GM18858 (cell line): ENCODE measurements around the gene SORCS1.
A peak's percentile ranks its signal among the peaks of the same experiment; 100 is the strongest.

Source experiments
- ATAC-seq: cut with Tn5 transposase; IDR thresholded peaks from one replicate; pipeline ENCODE4 v1.9.1; 2021; ENCODE audit not compliant: unreplicated experiment

Gene SORCS1

GRCh38 chr10:106619346-106619745 is 545.2 kb downstream of the SORCS1 start:
- ATAC-seq = no peak

DNA sequence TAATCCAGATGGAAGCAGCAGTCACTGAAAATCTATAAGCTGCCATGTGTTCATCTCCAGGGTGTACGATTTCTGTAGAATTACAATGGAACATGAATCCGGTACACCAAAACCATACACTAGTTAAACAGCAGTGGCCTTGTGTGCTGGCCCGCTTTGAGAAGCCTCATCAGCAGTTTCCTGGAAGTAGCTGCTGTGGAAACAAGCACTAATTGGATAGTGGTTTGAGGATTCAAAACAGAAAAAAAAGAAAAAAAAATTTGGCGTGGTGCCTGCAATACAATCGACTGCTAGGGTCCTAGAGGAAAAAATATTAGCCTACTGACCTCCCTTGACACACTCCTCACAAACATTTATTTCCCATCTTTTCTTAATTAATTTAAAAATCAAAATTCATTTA is 545.9 kb downstream of the SORCS1 start:
- ATAC-seq = no peak

DNA sequence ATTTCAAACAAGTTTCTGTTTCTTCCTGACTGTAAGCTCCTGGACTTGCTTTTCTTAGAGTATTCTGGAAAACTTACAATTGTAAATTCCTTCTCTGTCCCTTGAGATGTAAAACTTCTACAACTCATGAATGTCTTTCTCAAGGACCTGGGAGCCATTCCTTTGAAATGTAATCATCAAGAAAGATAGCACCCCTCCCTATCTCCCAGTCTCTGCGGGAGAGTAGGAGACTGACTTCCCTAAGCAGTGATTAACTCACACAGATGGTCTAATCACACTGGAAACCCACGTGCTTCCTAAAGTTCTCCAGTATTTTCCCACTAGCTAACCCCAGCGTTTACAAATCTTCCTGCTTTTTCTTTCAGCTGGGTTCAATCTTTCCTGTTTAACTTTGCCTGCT is 549.4 kb downstream of the SORCS1 start:
- no peak for ATAC-seq

DNA sequence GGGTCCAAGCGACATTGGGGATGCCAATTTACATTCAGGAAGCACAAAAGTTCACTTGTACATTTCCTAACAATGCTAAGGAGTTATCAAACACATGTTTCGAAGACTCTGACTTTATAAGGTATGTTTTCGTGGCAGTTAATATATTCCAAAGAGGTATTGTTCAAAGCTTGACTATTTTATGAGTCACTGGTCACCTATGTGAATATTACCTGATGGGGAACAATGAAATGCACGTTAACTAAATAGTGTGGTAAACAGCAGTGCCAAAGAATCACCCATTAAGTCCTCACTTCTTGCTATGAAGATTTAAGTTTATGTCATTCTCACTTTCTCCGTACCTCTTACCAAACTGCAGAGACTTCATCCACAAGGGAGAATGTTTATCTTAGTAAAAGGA is 550.2 kb downstream of the SORCS1 start:
- ATAC-seq = no peak

DNA sequence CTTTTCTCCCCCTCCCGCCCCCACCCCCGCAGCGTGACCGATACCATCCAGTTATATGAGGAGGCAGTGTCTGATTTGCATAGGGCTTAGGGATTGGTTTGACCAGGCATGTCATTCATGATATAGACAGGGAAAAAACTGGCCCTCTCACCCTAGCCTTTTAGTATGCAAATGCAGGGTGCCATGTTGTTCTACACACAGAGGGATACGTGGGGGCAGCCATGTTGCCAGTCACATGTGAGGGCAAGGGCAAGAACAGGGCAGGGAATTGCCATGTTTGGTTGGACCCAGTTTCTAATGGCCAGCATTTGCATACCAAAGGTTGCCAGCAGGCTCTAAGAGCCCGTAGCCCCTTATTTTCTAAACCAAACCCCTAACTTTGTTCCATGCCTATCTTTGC is 552.1 kb downstream of the SORCS1 start:
- ATAC-seq = no peak

DNA sequence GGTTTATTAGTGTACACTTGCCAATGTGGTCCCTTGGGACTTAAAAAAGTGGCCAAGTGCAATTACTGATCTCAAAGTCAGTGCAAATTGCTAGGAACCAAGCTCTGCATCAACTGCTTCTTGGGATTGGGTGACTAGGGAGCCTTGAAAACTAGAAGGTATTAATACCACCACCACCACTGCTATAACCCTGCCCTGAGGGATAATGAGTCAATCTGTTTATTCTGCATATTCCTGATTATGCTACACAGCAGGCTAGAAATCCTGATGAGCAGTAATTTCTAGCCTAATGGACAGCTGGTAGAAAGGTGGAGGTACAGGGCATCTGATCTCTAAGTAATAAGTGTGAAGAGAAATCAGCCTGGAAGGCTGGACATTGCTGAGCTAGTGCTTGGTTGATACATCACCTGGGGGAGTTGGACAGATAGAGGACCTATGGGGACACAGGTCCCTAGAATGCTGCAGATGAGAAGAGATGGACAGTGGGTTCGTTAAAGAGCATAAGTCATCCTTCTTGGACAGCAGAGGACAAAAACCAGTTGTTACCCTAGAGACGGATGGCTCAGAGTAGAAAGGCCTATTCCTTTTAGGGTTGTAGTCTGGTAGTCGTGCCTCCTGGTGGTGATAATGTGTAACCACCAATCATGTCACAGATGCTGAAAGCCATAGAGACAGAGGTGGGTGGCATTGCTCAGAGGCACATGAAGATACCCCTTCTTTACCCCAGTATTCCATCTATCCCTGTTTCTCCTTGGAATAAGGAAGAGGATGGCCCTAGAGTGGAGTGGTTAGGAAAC is 554.8 kb downstream of the SORCS1 start:
- ATAC-seq = no peak

- no peak for ATAC-seq
Observed at GRCh38 chr10:106608066-106608465, 556.4 kb downstream of the SORCS1 start.

DNA sequence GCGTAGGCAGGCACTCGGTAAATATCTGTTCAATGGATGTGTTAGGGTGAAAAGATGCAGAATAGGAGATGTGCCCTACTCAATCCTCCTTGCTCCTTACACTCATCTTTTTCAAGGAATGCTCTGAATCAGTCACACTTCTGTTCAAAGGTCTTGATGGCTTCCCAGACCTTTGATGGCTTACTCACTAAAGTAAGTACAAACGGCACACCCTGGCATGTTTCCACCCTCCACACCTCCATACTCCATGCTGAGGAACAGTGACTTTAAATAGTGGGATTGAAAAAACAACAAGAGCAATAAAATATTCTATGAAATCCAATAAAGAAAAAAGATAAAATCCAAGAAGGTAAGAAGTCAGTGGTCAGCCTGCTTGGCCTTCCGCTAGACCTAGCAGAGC is 569.2 kb downstream of the SORCS1 start:
- ATAC-seq = no peak

DNA sequence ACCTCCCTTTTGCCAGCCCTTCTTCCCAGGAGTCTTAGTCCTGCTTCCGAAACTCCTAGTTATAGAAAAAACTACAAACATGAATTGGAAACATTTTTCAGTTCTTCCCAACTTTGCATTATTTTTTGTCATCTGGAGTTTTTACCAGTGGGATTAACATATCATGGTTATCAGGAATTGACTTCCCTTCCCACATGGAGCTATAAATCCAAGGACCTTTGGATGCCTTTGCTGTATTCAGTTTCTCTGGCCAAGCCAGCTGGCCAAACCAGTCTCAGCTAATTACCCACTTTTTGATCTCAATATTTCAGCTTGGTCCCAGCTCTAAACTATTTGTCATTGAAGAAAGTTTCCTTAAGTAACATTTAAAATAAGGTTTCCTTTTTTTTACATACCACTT is 570.6 kb downstream of the SORCS1 start:
- ATAC-seq = no peak

DNA sequence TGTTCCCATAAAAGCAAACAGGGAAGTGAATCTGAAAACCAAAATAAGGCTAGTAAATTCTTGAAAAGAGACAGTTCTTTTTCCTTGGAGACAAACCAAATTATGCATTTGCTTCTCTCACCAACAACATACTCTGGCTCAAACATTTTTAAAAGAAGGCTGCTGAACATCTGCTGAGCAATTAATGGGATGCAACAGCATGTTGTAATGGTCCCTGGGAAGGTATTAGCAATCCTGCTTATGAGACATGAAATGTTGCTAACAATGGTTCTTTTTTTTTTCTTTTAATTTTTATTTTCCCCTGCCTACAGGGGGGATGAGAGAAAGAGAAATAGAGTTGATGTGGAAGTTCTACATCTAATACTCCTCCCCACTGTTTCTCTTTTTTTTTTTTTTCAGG is 572.1 kb downstream of the SORCS1 start:
- no peak for ATAC-seq

DNA sequence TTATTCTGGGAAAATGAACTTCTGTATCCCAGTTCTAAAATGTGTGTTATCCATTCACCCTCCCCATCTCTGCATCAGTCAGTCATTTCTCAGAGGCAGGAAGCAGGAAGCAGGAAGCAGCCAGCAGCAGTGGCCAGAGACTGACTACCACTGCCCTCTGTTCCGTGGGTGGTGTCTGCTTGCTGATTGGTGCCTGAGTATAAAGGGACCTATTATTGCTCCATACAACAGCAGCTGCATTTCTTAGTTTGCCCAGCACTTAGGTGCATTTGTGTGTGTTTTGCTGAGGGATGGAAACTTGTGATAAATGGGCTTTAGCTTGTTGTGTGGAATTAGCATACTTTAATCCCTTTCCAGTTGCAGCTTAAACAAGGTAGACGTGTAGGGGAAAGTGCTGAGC is 582.2 kb downstream of the SORCS1 start:
- no peak for ATAC-seq

- ATAC-seq = no peak
Observed at GRCh38 chr10:106577756-106578155, 586.8 kb downstream of the SORCS1 start.

DNA sequence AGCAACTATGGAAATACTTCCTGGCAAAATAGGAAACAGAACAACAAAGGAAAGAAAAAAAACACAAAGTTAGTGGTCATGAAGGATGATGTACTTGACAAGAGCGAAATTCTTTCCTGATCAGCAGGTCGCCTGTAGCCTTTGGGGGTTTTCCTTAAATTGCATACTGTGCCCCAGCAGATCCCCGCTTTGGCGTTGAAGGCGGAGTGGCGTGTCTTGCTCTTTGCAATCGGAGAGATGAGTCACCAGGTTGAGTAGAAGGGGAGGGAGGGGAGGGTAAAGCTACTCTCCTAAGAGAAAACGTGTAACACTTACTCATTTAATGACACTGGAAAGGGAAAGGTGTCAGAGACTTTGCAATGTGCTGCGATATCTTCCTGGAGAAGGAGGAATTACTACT is 587.2 kb downstream of the SORCS1 start:
- no peak for ATAC-seq

DNA sequence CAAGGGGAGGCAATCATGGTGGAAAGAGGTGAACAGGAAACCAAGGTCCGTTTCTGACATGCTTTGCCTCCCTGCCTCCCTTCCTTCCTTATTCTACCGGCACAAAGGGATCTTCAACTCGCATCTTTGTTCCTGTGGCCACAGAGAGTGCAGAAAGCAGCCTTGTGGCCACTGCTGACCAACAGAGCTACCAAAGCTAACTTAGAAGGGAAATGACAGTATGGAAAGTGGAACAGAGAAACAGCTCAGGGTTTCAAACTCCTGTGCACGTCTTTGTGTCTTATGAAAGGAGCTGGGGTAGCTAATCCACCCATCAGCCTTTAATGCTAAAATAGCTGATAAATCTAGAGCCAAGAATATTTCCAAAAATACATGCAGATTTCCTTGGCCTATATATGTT is 588.0 kb downstream of the SORCS1 start:
- peak; percentile 66 for ATAC-seq

DNA sequence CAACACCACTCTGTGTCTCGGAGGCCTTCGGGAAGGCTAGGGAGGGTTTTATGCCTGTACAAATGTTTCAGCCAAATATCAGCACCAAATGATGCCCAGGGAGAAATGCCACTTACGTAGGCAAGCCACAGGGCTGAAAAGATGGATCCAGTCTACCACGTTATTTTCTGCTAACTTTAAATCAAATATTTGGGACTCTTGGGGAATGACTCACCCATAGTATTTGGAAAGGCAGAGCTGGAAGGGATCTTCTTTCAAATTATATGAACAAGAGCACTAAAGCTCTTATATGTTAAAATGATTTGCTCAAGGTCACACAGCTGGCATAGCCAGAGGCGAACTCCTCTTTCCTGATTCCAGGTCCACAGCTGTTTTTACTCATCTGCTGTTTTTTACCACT is 591.4 kb downstream of the SORCS1 start:
- ATAC-seq = no peak

- ATAC-seq = no peak
Observed at GRCh38 chr10:106571192-106571946, 593.1 kb downstream of the SORCS1 start.

- no peak for ATAC-seq
Observed at GRCh38 chr10:106570268-106570667, 594.2 kb downstream of the SORCS1 start.

DNA sequence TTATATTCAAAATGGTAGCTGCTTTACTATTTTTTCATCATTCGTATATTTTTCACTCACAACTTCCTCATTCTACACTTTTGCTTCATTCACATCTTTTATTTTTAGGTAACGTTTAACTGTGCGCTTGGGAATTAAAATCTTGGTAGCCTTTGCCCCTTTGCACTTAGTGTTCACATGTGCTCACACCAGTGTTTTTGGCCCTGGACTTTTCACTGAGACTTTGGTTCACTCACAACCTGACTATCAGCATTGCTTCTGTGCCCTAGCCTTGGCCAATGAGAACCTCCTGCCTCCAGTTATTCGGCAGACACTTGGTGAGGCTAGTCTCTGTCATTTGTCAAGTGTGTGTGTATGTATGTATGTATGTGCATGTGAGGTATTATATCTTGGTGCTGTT is 596.9 kb downstream of the SORCS1 start:
- no peak for ATAC-seq

DNA sequence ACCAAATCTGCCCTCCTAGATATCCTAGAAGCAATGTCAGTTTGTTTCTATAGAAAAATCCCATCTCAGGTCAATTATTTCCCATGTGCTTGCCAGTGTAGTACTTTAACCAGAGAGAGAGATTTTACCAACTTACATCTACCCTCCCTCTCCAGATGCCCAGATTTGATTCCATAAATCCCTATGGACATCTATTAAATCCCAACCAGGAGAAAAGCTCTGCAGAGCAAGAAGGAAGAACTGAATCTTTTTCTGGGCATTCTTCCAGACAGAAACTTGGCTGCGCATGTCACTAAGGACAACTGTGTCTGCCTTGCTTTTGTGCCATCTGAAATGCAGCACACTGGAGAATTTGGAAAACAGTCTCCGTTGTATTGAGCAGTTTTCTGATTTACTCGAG is 597.6 kb downstream of the SORCS1 start:
- ATAC-seq = no peak

GRCh38 chr10:106565546-106565945 is 599.0 kb downstream of the SORCS1 start:
- ATAC-seq = no peak

DNA sequence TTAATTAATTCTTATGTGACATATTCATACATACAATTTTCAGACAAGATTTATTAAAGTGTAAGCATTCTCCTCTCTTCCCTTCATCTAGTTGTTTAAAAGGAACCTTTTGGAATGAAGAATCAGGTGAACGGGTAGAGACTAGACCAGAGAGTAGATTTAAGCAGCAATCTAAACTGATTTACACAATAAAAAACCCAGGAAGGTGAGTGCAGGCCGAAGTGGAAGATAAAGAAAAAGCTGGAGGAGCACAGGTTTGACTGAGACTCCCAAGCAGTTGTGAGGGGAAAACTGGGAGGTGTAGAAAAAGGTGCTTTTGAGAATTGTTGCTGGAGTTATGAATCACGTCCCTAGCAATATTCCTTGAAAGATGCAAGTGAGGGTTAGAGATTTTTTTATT is 601.1 kb downstream of the SORCS1 start:
- ATAC-seq = no peak

- no peak for ATAC-seq
Observed at GRCh38 chr10:106560925-106561640, 603.4 kb downstream of the SORCS1 start.
